Fibroblast of skin of right quadriceps (primary cell): ENCODE results near the gene PRMT5.

Source experiments
- DNase-seq: peaks from one replicate; pipeline ENCODE4 v3.0.0-alpha.2; 2013

PRMT5 gene

DNA sequence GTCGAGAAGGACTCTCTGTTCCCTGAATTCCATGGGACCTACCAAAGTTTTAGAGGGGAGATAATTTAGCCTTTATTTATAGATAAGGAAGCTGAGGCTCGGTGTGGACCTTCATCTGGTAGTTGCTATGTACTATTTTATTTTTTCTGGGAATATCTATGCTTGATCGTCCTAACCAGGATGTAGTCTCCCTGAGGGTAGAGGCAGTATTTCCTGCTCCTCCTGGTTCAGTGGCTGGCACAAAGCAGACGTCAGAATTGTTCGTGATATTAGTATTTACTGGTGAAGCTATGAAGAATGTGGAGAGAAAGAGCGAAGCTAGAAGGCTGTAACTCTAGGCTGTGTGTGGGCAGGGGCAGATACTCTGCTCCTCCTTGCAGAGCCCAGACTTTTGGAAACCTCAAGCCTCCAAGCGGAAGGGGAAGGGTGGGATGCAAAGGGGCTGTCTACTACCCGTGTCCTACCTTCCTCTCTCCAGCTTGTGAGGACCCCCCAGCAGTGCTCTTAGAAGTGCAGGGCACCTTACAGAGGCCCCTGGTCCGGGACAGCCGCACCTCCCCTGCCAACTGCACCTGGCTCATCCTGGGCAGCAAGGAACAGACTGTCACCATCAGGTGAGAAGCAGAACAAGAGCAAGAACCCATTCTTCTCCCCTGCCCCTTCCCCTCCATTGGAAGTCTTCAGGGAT lies 56.2 kb downstream of the PRMT5 start:
- no peak for DNase-seq

DNA sequence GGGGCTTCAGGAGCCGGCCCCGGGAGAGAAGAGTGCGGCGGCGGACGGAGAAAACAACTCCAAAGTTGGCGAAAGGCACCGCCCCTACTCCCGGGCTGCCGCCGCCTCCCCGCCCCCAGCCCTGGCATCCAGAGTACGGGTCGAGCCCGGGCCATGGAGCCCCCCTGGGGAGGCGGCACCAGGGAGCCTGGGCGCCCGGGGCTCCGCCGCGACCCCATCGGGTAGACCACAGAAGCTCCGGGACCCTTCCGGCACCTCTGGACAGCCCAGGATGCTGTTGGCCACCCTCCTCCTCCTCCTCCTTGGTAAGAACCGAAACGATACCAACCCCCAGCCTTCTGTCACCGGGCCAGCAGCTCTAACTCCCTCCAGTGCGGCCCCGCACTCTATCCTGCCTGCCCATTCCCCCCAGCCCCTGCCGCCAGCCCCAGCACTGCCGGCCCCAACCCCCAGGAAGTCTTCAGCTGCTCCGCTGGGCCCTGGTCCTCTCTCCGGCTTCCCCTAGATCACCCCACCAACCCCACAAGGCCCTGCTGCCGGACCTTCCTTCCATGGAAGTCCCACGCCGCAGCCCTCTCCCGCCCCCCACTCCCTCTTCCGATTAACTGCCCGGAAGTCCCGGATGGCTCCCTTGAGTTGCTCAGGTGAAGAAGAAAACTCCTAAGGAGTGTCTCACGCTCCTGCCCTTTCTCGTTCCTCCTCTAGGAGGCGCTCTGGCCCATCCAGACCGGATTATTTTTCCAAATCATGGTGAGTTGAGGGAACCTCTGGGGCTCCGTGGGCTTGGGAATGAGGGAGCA lies 56.9 kb downstream of the PRMT5 start:
- DNase-seq: peak; percentile 79

DNA sequence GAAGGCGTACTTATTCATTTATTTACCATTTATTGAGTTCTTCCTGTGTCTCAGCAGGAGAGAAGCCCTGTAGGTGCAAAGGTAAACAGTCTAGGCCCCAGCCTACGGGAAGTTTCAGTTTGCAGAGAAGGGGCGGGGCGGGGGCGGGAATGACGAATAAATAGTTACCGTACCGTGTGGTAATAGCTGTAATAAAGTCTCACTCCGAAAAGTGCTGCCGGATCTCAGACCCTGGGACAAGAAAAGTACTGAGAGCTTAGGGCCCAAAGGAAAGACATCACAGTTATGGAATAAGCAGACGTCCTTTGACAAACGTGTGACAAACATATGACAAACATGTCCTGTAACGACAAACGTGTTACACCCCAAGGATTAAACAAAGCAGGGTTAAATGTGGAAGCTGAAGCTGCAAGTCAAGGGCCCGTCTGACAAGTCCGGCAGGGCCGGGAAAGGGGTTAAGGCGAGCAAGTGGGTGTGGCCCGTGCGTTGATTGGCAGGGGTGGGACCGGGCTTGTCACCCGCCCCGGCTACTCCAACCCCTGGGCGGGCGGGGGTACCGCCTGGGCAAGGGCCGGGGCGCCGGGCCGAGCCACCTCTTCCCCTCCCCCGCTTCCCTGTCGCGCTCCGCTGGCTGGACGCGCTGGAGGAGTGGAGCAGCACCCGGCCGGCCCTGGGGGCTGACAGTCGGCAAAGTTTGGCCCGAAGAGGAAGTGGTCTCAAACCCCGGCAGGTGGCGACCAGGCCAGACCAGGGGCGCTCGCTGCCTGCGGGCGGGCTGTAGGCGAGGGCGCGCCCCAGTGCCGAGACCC lies 57.7 kb downstream of the PRMT5 start, which contains the start of gene LRP10:
LRP10 (plus strand) TSS at position 517 of the 809 bp plus-strand sequence. CDS start 564 bp downstream, outside the sequence.
- DNase-seq: peak; percentile 69

DNA sequence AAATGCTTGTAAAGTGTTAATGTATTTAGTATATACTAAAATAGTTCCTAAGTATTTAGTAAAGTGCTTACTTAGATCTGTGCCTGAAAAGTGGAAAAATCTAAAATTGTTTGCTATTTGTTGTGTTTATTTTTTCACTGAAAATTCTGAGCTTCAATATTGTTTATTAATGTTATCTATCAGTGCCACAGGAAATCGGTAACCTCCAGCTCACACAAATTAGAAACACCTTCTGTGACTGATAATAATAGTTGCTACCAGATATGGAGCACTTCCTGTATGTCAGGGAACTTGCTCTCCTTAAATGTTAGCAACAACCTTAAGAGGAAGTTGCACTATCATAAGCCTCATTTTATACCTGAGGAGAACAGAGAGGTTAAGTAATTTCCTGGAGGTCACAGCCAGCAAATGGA lies 58.4 kb downstream of the PRMT5 start:
- no peak for DNase-seq
